Endothelial cell of umbilical vein (primary cell): ENCODE data around the gene EPB41L2. TPM values are rescaled to one million over a fixed set of nuclear protein-coding genes. Genes with fewer than 3 reads are reported as not detected.

Experiments used
- BruUV-seq: library from RNA; stranded (reverse); fragments of 400-500 nt; replicated peaks from 2 replicates; lab custom pipeline; 2021; lab: Mats Ljungman, UMichigan
- CTCF ChIA-PET: fragments of 300-600, 350-600 bp; sonication (Branson Sonifier 250); formaldehyde crosslinking; loops from one replicate; lab custom pipeline; 2021; ENCODE audit warnings: antibody characterized with exemption, inconsistent platforms; lab: Charles Lee
- POLR2A ChIA-PET: fragments of 300-600, 350-600 bp; sonication (Branson Sonifier 250); formaldehyde crosslinking; loops from one replicate; lab custom pipeline; 2021; ENCODE audit warnings: antibody characterized with exemption, inconsistent platforms; lab: Charles Lee
- DNase-seq: peaks from one replicate; pipeline ENCODE4 v3.0.0-alpha.2; 2011; ENCODE audit warnings: low read depth, low spot score
- FAIRE-seq: peaks from 2 replicates; lab custom pipeline; 2011; peaks lifted over from hg19 to GRCh38; lab: Jason Lieb, UNC
- H2AFZ ChIP-seq: 2 replicates; pipeline ENCODE4 v1.6.0; 2012; ENCODE audit warnings: low read depth, low read length, control low read depth, inconsistent platforms
- H3K27ac ChIP-seq: 2 replicates; pipeline ENCODE4 v1.5.1; 2011; ENCODE audit warnings: low read depth, mild to moderate bottlenecking, control low read depth, low read length, moderate library complexity; ENCODE audit not compliant: insufficient read depth
- H3K27me3 ChIP-seq, 2 experiments: 2 replicates each; pipeline versions ENCODE4 v1.6.0 to v1.6.1; 2011; ENCODE audit warnings: low read length in 2 of 2, mixed read lengths in 1 of 2; ENCODE audit not compliant: control insufficient read depth in 2 of 2, insufficient read depth in 2 of 2
- H3K36me3 ChIP-seq, 2 experiments: 2 replicates in 1 of 2; 3 replicates in 1 of 2; pipeline ENCODE4 v1.5.1; 2011; ENCODE audit warnings: low read length in 2 of 2, mild to moderate bottlenecking in 1 of 2, moderate library complexity in 1 of 2; ENCODE audit not compliant: control insufficient read depth in 2 of 2, insufficient read depth in 2 of 2; ENCODE audit errors: extremely low read depth in 1 of 2
- H3K4me1 ChIP-seq: 3 replicates; pipeline ENCODE4 v1.5.1; 2011; ENCODE audit warnings: mild to moderate bottlenecking, low read length; ENCODE audit not compliant: control insufficient read depth, insufficient read depth; ENCODE audit errors: extremely low read depth
- H3K4me2 ChIP-seq: 2 replicates; pipeline ENCODE4 v1.6.1; 2011; ENCODE audit warnings: low read length, control low read depth, mixed read lengths; ENCODE audit not compliant: insufficient read depth
- H3K4me3 ChIP-seq, 3 experiments: fragments of 200-600 bp in 1 of 3; sonication (generic), shearing (Covaris generic) in 1 of 3; replicated peaks in 1 of 3; 2 replicates each; pipeline ENCODE4 v1.5.1; 2011 to 2016; ENCODE audit warnings: control low read depth in 3 of 3, low read length in 3 of 3, mild to moderate bottlenecking in 2 of 3, inconsistent platforms in 1 of 3, low read depth in 1 of 3, moderate library complexity in 1 of 3; ENCODE audit not compliant: insufficient read depth in 1 of 3
- H3K79me2 ChIP-seq: 2 replicates; pipeline ENCODE4 v1.6.0; 2012; ENCODE audit warnings: low read length, inconsistent platforms; ENCODE audit not compliant: control insufficient read depth, insufficient read depth
- H3K9ac ChIP-seq: replicated peaks from 2 replicates; pipeline ENCODE3; 2011; ENCODE audit warnings: low read length, control low read depth; ENCODE audit not compliant: insufficient read depth; ENCODE audit errors: extremely low read depth
- H3K9me1 ChIP-seq: replicated peaks from 3 replicates; pipeline ENCODE4 v1.6.0; 2011; ENCODE audit warnings: mild to moderate bottlenecking, low read length; ENCODE audit not compliant: control insufficient read depth, insufficient read depth; ENCODE audit errors: extremely low read depth
- H3K9me3 ChIP-seq: replicated peaks from 2 replicates; pipeline ENCODE4 v1.5.1; 2012; ENCODE audit warnings: low read length, inconsistent platforms; ENCODE audit not compliant: control insufficient read depth, insufficient read depth
- H4K20me1 ChIP-seq: replicated peaks from 2 replicates; pipeline ENCODE3; 2011; ENCODE audit warnings: mild to moderate bottlenecking, low read length; ENCODE audit not compliant: control insufficient read depth, insufficient read depth; ENCODE audit errors: extremely low read depth
- CTCF ChIP-seq, 2 donors: IDR thresholded peaks; 1 replicate in 1 of 2; 2 replicates in 1 of 2; pipeline ENCODE4 v1.5.1; 2011; ENCODE audit warnings: low read length in 2 of 2, mild to moderate bottlenecking in 2 of 2, moderate library complexity in 2 of 2, control low read depth in 1 of 2, inconsistent platforms in 1 of 2, low read depth in 1 of 2; ENCODE audit not compliant: insufficient read depth in 1 of 2; ENCODE audit errors: extremely low read depth in 1 of 2
- EZH2 ChIP-seq: IDR thresholded peaks from 2 replicates; pipeline ENCODE4 v1.6.1; 2012; ENCODE audit warnings: borderline replicate concordance, low read depth, mild to moderate bottlenecking, moderate library complexity, low read length, inconsistent platforms; ENCODE audit not compliant: severe bottlenecking
- FOS ChIP-seq: IDR thresholded peaks from 2 replicates; pipeline ENCODE4 v1.6.1; 2011; ENCODE audit warnings: mild to moderate bottlenecking, low read length, moderate library complexity, borderline replicate concordance; ENCODE audit not compliant: insufficient read depth
- GATA2 ChIP-seq: IDR thresholded peaks from 2 replicates; pipeline ENCODE4 v1.7.0; 2011; ENCODE audit warnings: low read depth, mild to moderate bottlenecking, moderate library complexity, mixed read lengths, low read length; ENCODE audit not compliant: insufficient read length, insufficient read depth
- JUN ChIP-seq: IDR thresholded peaks from 2 replicates; pipeline ENCODE4 v1.6.1; 2011; ENCODE audit warnings: borderline replicate concordance, low read depth; ENCODE audit not compliant: insufficient read length, insufficient read depth
- MAX ChIP-seq: IDR thresholded peaks from 2 replicates; pipeline ENCODE4 v1.6.1; 2011; ENCODE audit not compliant: insufficient read depth, insufficient read length
- MYC ChIP-seq: IDR thresholded peaks from one replicate; pipeline ENCODE4 v1.6.1; 2011; ENCODE audit warnings: mild to moderate bottlenecking, low read depth, low read length
- POLR2A ChIP-seq: IDR thresholded peaks from 2 replicates; pipeline ENCODE4 v1.6.1; 2012; ENCODE audit warnings: low read depth, mild to moderate bottlenecking, control low read depth, low read length
- POLR2AphosphoS5 ChIP-seq: IDR thresholded peaks from 2 replicates; pipeline ENCODE4 v1.6.1; 2012; ENCODE audit warnings: low read depth, mild to moderate bottlenecking, control low read depth, low read length, moderate library complexity; ENCODE audit not compliant: insufficient read depth
- dilution Hi-C: fragments of 300-500 bp; cut with MboI; formaldehyde crosslinking; loops from one replicate; pipeline ENCODE4 v1.15.0; 2019; ENCODE audit warnings: low sequenced_read_pairs; ENCODE audit not compliant: extremely low pct_ligation_motif_present
- intact Hi-C: fragments of 100-400 bp; cut with micrococcal nuclease; formaldehyde crosslinking; loops from one replicate; pipeline ENCODE4 v1.10.0; 2022
- polyA plus RNA-seq, 4 experiments: library from polyadenylated mRNA; depleted of rRNA in 3 of 4; stranded (reverse) in 3 of 4; unstranded in 1 of 4; fragments of >200 nt; gene quantifications; 2 replicates each; pipeline versions ENCODE4 v1.2.1 to v1.2.3, GENCODE V29; 2011 to 2012; ENCODE audit warnings: missing spikeins in 1 of 4
- total RNA-seq: library from RNA; stranded (reverse); gene quantifications from 2 replicates; pipeline ENCODE4 v1.2.3, GENCODE V29; 2021

Gene EPB41L2
- total and polyA plus RNA-seq, 2 donors (not counting 3 experiments of a cell fraction or from before 2014, with no cell fraction given): 26.5 to 87.7 TPM

GRCh38 chr6:130890521-130890971 is 172.5 kb downstream of the EPB41L2 start:
- Histone ChIP-seq H3K27ac (no peak overlapping the region), H3K79me2 (no peaks in the 10 kb centered on the region), H2AFZ (no peak overlapping the region), H3K36me3 (peaks cover 2 to 10% of the 10 kb centered on the region in 2 experiments), H4K20me1 (no peaks in the 10 kb centered on the region), H3K4me3 (no peak overlapping the region), H3K4me1 (peaks cover 5% of the 10 kb centered on the region), H3K9me3 (no peaks in the 10 kb centered on the region), H3K4me2 (no peak overlapping the region), H3K27me3 (no peaks in the 10 kb centered on the region), H3K9ac (no peak overlapping the region), H3K9me1 (no peaks in the 10 kb centered on the region)
- ChIA-PET CTCF (interaction anchor here (1.0 to 14.6 kb wide), 4 partner anchors 13 to 225 kb away, joined by 3 to 436 read pairs (median 4); partner anchors contain the start of gene EPB41L2), POLR2A (no interaction called here)
- DNase-seq: no peak
- dilution Hi-C loops: no loop called here
- TF ChIP-seq MAX (no peak), CTCF (IDR thresholded peaks at IDR 0.05; ENCODE audit: extremely low read depth in 1 of 2, insufficient read depth in 1 of 2, low read depth in 1 of 2, low read length in 2 of 2) (no peak), GATA2 (no peak), EZH2 (no peak), FOS (no peak), POLR2AphosphoS5 (no peak), MYC (no peak), JUN (no peak), POLR2A (no peak)
- no TSS peak for BruUV-seq
- intact Hi-C loops: no loop called here
- no peak for FAIRE-seq
